KMS-11 (cell line): ENCODE data around the gene ENGASE.

ENCODE experiments used
- H2AFZ ChIP-seq: fragments of 200-600 bp; sonication (generic); 2 replicates; pipeline ENCODE4 v1.6.1; 2016; ENCODE audit warnings: antibody characterized with exemption, mixed run types, low read depth
- H3K27ac ChIP-seq: fragments of 200-600 bp; sonication (generic); 2 replicates; pipeline ENCODE4 v1.6.1; 2016; ENCODE audit warnings: mild to moderate bottlenecking, mixed run types
- H3K27me3 ChIP-seq: fragments of 200-600 bp; sonication (generic); 2 replicates; pipeline ENCODE4 v1.6.1; 2017; ENCODE audit warnings: mild to moderate bottlenecking, low read depth, mixed run types, moderate library complexity; ENCODE audit not compliant: insufficient read depth
- H3K36me3 ChIP-seq: fragments of 200-600 bp; sonication (generic); 2 replicates; pipeline ENCODE4 v1.6.1; 2017; ENCODE audit warnings: mild to moderate bottlenecking, mixed run types; ENCODE audit not compliant: insufficient read depth
- H3K4me1 ChIP-seq: fragments of 200-600 bp; sonication (generic); 2 replicates; pipeline ENCODE4 v1.6.1; 2016; ENCODE audit warnings: mild to moderate bottlenecking, low read depth, mixed run types; ENCODE audit not compliant: poor library complexity, severe bottlenecking
- H3K4me2 ChIP-seq: fragments of 200-600 bp; sonication (generic); 2 replicates; pipeline ENCODE4 v1.7.0; 2016; ENCODE audit warnings: mild to moderate bottlenecking, mixed run types
- H3K4me3 ChIP-seq: fragments of 200-600 bp; sonication (generic); IDR thresholded peaks from 2 replicates; pipeline ENCODE4 v1.6.1; 2017; ENCODE audit warnings: low read depth, low read length, mixed read lengths; ENCODE audit not compliant: insufficient read depth
- H3K79me2 ChIP-seq: fragments of 200-600 bp; sonication (generic); 2 replicates; pipeline ENCODE4 v1.6.1; 2016; ENCODE audit warnings: low read depth, mixed run types; ENCODE audit not compliant: insufficient read depth
- H3K9ac ChIP-seq: fragments of 200-600 bp; sonication (generic); 2 replicates; pipeline ENCODE4 v1.6.1; 2016; ENCODE audit warnings: mild to moderate bottlenecking, mixed run types
- H4K20me1 ChIP-seq: fragments of 200-600 bp; sonication (generic); 2 replicates; pipeline ENCODE4 v1.6.1; 2016; ENCODE audit warnings: mild to moderate bottlenecking, mixed run types; ENCODE audit not compliant: insufficient read depth
- TF ChIP-seq, protein P1 (sequence below): fragments of 200-600 bp; sonication (generic); conservative IDR thresholded peaks from 2 replicates; pipeline ENCODE4 v1.6.1; 2017; ENCODE audit warnings: low read depth, mild to moderate bottlenecking, antibody characterized with exemption, low read length, moderate library complexity, mixed read lengths

The ENGASE gene

GRCh38 chr17:79135628-79136405 is 61.2 kb downstream of the ENGASE start:
- TF ChIP-seq, protein P1, sequence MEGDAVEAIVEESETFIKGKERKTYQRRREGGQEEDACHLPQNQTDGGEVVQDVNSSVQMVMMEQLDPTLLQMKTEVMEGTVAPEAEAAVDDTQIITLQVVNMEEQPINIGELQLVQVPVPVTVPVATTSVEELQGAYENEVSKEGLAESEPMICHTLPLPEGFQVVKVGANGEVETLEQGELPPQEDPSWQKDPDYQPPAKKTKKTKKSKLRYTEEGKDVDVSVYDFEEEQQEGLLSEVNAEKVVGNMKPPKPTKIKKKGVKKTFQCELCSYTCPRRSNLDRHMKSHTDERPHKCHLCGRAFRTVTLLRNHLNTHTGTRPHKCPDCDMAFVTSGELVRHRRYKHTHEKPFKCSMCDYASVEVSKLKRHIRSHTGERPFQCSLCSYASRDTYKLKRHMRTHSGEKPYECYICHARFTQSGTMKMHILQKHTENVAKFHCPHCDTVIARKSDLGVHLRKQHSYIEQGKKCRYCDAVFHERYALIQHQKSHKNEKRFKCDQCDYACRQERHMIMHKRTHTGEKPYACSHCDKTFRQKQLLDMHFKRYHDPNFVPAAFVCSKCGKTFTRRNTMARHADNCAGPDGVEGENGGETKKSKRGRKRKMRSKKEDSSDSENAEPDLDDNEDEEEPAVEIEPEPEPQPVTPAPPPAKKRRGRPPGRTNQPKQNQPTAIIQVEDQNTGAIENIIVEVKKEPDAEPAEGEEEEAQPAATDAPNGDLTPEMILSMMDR = no peak

More at GRCh38 chr17:79135628-79136405, 61.2 kb downstream of the ENGASE start:
- Histone ChIP-seq H3K9ac (no peak overlapping the region), H4K20me1 (no peaks in the 10 kb centered on the region), H3K4me1 (no peaks in the 10 kb centered on the region), H3K27ac (no peak overlapping the region), H3K79me2 (no peaks in the 10 kb centered on the region), H3K4me3 (no peak overlapping the region), H3K4me2 (no peak overlapping the region), H3K27me3 (peaks cover 94% of the 10 kb centered on the region), H3K36me3 (no peaks in the 10 kb centered on the region), H2AFZ (no peak overlapping the region)
